HS-5 (cell line): ENCODE results near the gene TRIM16.
A peak's percentile ranks its signal among the peaks of the same experiment; 100 is the strongest.
"Not testable (repeated sequence)": the region's sequence is repeated elsewhere in the genome, so short reads cannot be mapped to it uniquely, and the experiment has no call there.

Source experiments
- DNase-seq: peaks from one replicate; pipeline ENCODE4 v3.0.0-alpha.2; 2012; ENCODE audit warnings: low read depth

Gene TRIM16

DNA sequence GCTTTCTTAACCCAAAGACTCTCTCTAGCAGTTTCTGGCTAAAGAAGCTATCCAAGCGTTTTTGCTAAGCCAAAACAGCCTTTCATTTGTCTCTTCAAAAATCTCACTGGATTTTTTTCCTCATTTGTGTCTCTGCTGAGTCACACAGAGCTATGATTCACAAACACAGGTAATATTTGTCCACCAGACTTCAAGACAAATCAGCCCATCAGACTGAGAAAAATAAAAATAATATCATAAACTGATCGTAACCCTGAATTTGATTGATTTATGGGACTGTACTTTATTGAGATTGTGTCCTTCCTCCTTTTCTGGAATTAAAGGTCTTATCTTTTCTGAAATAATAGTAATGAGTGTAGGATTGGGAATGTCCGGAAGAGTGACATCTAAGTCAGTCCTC, 25.8 kb downstream of the TRIM16 start:
- DNase-seq, result no peak

DNA sequence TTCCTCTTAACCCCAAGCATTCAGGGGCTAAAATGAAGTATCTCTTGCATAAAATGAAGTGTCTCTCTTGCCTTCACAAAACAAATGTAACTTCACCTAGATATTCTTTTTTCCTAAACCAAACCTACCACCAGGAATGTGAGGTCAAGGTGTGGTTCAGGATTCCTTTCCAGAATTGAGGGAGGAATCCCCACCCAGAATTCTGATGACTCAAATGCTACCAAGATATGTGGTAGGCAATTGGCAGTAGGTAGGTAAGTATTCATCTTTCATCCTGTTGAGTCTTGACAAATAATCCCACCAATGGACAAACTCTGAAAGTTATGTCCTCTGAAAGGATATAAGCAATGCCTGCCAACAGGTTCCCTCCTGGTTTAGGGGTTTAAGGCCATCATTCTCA, 26.2 kb downstream of the TRIM16 start:
- DNase-seq, result no peak

DNA sequence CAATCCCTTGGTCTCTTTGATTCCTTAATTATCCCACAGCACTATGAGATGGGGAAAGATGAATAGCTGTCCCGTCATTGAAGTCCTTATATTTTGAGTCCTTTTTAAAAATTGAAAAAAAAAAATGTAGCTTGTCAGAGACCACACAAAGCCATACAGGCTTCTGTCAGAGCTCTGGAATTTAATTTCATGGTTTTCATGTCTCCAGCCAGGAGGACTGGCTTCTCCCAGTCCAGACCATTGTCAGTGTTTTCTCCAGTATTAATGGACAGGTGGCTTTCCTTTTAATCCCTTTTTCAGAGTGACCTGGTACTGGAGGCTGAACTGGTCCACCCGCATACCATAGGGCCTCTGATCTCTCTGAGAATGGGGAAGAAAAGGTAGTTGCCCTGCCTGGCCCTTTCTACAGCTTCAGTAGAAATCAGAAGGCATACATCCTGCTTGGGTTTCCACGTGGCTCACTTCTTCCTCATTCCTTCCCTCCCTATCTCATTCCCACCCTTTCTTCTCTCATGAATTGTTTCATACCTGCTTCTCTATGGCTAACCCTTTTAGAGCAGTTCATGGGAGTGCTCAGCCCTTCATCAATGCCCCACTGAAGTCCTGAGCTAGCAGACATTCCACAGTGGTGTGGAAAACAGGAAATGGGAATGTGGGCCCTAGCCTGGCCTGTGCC, 29.1 kb downstream of the TRIM16 start:
- DNase-seq, result no peak

DNA sequence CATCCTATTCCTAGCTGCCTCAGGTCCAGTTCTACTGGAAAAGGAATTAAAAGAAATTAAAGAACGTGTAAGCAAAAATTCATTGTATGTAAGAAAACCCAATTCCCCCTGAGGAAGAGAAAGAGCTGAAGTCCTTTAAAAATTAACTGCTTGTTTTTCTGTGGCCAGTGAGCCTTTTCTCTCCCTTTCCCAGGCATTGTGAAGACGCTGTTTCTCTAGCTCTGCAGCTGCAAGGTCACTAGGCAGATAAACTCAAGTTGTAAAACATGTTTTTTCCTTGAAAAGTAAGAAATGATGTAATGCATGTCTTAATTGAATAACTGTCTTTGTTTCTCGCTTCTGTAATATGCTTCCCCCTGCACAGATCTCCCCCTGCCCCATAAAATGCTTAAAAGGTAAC, 29.7 kb downstream of the TRIM16 start:
- not testable (repeated sequence) for DNase-seq

DNA sequence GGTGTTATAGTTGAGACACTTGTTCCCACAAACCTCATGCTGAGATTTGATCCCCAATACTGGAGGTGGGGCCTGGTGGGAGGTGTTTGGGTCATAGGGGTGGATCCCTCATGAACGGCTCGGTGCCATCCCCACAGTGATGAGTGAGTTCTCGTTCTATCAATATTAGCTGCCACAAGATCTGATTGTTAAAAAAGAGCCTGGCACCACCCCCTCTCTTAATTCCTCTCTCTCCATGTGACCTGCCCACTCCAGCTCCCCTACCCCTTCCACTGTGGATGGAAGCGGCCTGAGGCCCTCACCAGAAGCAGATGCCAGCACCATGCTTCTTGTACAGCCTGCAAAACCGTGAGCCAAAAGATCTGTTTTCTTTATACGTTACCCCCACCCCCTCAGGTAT, 31.2 kb downstream of the TRIM16 start:
- DNase-seq, result no peak

DNA sequence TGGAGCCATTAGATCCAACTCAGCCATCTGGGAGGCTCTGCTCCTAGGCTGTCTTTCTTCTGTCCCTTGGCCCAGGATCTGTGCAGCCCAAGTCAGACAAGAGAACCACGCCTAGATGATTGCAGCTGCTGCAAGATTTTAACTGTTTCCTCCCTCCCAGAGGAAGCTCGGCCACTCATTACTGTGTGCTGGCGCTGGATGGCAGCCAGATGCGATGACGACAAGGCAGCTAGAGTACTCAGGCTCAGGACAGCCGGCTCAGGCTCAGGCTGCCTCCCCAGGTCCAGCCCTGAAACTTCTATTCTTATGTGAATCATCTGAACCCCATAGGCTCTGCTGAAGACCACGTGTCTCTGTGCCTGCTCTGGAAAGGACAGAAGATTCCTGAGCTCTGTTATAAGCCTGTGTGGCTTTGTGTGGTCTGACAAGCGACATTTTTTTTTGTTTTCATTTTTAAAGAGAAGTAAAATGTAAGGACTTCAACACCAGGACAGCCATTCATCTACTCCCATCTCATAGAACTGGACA, 32.5 kb downstream of the TRIM16 start:
- DNase-seq, result peak; percentile 96

DNA sequence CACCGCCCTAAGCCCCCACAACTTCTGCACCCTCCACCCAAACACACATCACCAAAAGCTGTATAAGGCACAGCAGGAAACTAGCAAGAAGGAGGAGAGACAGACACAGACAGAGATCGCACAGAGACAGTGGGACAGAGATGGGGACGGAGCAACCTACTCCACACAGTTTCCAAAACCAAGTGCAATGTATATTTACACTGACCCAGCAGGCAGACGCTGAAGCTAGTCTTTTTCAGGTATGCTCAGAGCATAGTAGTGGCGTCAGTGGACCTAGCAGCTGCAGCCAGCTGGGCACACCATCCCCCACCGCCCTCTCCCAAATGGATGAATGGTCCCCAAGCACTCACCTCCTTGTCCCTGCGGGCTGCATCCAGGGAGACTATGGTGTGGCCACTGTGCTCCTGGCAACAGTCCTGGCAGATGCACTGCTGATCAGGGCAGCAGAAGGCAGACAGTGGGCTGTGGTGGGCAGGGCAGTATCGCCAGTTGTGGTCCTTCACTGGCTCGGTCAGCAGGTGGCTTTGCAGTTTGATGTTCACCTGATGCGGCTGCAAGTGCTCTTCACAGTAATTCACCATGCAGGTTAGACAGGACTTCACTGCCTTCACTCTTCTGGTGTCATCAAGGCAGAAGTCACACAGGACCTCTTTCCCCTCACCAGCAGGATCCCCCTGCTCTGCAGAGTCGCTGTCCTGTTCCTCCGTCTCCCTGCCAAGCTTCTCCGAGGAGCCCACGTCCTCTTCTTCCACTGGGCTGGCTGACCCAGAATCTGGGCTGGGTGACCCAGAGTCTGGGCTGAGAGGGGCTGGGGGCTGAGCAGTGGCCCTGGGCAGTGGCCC, 33.1 kb downstream of the TRIM16 start:
- DNase-seq, result no peak

DNA sequence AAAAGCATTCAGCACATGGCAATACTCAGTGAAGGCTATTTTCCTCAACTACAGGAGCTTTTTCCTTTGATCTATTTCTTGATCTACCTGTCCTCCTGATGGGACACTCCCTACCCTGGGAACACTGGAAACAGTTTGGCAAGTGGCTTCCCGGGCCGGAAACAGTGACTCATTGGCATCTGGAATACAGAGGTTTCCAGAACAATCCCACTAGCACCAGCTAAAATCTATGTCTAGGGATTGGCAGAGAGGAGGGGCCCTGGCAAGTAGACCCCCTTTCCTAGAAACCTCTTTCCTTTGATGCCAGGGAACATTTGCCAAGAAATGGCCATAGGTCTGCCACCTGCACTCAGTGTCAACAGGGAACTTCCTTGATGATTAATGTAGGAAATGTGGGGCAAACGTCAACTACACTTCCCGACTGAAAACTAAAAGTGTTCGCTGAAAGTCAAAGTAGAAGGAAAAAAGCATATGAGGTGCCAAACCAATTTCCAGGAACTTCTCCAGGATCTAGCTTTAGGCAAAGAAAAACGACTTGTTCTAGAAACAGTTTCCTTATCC, 34.2 kb downstream of the TRIM16 start:
- no peak for DNase-seq

DNA sequence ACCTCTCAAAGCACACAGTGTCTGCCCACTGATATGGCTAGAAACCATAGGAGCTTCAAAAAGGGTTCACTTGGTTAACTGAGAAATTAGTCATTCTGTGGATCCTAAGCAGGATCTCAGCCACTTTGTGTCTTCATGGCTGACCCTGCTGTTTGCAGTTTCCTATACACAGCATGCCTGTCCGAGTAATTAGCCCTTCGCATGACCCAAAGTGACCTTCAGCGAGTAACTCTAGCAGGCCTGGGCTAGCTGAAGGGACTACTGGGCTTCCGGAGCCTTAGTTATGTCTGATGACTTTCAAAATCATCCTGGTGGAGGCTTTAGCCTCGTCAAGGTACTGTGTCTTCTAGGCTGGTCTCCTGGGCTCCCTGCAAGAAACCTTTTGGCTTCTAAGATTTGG, 35.7 kb downstream of the TRIM16 start:
- no peak for DNase-seq

DNA sequence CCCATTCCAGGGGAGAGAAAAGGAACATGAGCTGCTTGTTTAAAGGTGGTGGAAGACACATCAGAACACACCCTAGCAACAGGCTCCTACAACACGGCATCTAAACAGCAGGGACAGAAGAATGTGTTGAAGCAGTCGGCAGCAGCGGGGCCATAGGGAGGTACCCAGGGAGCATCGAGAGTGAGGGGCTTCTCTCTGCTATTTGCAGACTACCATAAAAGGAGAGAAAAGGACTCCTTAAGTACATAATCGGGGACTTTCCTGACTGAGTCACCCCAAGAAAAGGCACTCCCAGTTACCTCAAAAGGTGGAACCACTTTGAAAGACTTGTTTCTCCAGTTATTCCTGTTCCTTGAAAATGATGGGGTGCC, 38.2 kb downstream of the TRIM16 start:
- not testable (repeated sequence) for DNase-seq

DNA sequence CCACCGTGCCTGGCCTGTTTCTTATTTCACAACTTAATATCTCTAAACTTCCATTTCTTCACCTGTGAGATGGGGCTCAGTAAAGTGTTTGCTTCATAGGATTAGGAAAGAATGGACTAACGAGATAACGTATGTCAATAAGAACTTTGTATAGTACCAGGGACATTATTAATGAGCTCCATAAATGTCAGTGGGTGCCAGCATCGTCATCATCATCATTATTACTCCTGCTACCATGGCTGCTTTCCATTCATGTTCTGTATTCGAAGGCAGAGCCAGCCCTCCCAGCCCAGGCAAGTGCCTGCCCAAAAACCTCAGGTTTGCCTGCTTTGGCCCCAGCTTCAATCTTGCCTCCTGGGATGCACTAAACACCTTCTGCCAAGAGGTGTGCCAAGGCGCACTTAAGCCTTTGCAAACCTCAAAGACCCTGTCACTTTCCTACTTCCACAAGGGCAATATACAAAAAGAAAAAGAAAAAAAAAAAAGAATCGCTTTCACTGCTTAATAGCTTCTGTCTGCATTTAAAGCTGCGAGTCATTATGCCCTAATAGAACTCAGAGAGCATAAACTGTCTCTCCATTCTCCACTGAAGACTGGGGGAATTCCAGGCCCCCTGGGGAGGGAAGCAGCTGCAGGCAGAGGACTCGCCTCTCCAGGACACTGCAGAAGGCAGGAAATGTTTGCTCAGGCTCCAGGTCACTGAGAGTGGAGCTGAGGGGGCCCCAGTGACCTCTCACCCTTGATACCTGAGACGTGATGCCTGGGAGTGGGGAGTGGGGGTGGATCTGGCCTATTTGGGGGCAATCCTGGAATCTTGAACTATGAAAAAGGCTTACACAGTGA, 38.8 kb downstream of the TRIM16 start:
- DNase-seq, result not testable (repeated sequence)

DNA sequence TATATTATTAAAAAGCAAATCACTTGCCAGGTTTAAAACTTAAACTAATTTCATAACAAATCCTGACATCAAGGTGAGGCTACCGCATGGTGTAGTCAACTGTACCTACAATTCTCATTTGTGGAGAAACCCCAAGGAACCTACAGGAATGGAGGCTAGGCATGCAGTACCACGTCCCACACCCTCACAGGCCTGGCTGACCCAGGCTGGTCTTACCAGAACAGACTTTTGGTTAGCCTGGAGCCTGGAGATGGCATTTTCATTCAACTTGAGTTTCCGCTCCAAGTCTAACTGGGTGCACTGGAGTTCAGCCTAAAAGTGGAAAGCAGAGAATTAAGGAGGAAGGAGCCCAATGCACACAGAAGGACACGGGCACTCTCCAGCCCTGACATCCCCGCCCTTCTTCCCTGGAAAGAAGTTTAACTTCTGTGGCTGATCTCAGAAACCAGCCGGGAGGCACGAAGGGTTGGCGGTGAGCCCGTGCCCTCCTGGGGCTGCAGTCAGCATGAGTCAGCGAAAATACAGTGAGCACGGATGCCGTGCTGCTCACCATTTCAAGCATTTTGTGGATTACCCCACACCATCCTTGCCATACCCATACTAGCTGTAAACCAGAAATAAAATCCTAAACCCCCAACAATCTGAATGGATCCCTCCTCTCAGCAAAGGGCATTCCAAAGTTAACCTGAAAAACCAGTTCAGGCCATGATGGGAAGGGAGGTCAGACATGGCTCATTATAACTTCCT, 41.4 kb downstream of the TRIM16 start:
- not testable (repeated sequence) for DNase-seq

DNA sequence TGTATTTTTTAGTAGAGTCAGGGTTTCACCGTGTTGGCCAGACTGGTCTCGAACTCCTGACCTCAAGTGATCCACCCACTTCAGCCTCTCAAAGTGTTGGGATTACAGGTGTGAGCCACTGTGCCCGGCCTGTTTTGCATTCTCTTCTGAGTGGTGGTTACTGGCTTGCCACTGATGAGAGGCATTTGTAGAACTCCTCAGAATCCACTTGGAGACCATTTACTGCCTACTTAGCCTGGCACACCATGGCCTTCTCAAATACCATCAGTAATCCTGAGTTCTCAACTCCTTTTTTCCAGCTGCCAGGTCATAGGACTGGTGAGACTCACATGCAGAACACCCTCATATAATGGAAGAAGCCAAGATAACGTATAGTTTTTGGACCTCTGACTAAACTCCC, 42.1 kb downstream of the TRIM16 start:
- DNase-seq, result not testable (repeated sequence)

DNA sequence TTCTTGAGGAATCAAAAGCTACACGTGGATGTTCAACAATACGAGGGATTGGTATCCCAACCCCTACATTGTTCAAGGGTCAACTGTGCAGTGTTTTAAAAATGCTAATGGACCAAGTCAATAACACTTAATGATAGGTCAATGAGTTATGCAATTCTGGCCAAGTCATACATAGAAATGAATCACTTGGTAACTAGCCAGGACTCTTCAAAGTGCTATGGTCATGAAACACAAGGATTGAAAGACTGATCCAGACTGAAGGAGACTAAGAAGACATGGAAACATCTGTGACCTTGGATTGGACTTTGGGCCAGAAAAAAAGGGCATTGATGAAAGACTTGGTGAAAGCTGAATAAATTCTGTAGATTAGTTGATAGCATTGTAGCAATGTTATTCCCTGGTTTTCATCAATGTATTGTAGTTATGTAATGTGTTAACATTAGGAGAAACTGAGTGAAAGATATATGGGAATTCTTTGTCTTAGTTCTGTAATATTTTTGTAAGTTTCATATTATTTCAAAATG, 53.1 kb downstream of the TRIM16 start:
- DNase-seq, result not testable (repeated sequence)

DNA sequence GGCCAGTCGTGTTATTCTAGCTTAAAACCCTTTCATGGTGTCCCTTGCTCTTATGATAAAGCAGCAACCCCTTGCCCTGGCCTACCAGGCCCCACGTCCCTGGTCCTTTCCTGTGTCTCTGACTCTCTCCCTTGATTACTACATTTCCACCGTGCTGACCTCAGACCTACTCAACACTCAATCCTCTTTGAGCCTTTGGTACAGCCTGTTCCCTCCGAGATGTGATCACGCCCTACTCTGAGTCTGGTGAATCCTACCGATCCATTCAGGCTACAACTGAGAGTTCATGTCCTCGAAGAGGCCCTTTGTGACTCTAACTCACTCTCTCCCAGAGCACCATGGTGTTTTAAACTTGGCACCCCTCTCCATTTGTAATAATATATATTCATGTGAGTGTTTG, 54.1 kb downstream of the TRIM16 start:
- DNase-seq, result not testable (repeated sequence)

DNA sequence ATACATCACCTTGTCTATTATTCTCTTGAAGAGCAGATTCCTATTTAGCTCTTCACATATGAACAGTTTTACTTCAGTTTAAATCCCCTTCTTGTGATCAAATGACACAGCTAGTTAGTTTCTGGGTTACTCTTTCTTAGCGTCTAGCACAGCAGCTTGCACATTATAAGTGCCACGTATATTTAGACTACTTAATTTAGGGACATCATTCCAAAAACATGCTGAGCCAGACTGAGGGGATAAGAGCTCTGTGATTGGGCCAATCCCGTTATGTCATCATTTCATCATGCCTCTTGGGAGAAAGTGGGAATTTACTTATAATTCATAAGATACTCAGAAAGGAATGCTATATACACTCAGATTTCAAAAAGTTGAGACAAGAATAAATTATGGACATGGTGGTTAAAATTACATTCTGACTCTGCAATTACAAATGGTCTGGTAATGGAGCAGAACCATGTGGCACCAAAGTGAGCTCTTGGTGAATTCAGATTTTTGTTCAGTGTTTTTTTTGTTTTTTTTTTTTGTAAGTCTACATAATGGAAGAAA, 60.4 kb downstream of the TRIM16 start:
- not testable (repeated sequence) for DNase-seq

DNA sequence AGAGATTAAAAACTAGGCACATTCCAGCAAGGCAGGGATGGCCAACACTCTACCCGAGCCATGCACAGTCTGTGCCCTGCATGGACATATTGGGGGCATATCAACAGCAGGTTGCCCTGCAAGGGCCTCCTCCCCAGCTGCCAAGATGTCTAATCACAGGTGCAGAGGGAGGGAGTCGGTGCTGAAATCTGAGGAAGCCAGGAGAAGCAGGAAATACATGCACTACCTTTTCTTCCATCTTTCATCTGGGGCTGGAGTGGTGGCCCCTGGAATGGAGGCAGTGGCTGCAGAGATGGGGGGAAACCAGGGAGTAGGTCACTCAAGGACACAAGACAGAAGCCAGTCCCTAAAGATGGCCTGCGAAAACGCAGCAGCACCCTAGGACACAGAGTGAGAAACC, 60.9 kb downstream of the TRIM16 start:
- DNase-seq, result not testable (repeated sequence)

DNA sequence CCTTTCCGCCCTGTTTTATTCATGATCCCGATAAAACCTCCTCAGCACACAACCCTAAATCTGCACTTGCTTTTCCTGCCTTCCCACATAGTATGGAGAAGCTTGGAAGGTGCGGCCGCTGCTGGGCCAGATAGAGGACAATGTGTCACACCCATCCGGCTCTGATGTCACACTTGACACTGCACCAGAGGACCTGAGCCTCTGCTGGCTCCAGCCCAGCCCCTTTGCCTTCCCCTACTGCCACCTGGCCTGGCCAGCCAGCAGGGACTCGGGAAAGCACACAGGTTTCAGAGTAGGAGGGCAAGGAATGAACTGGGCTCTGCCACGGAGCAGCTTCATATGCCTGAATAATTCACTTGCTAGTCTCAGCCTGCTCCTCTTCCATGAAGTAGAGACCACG, 62.0 kb downstream of the TRIM16 start:
- not testable (repeated sequence) for DNase-seq

DNA sequence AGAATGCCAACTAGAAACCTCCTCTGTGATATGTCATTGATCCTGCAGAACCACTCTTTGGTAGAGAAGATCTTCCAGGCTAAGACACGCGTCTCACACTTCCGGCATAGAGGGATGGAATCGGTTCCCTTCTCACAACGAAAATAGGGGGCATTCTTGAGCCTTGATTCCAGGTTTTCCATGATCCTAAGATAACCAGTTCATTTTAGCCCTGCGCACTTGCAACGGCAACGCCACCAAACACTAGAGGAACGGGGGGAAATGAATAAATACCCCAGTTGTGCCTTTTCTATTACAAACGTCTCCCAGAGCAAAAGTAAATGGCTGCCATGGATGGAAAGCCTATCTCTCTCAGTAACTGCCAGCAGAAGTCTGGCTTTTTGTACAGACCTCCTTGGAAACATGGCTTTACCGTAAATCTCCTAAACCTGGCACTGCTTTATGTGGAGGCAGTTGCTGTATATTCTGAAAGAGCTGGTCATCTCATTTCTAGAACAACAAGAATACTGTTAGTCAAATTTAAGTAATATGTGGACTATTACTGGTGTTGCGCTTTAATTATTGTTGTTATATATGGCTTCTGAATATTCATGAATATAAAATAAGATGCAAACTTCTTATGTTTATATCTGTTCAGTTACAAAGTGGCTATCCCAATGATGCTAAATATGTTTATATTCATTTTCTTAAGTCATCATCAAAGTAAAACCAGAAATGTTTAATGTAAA, 64.6 kb downstream of the TRIM16 start, which contains the start of gene FBXW10B:
FBXW10B (minus strand) TSS at position 374 of the 728 bp plus-strand sequence; CDS start at position 182, 192 bp downstream.
- not testable (repeated sequence) for DNase-seq

DNA sequence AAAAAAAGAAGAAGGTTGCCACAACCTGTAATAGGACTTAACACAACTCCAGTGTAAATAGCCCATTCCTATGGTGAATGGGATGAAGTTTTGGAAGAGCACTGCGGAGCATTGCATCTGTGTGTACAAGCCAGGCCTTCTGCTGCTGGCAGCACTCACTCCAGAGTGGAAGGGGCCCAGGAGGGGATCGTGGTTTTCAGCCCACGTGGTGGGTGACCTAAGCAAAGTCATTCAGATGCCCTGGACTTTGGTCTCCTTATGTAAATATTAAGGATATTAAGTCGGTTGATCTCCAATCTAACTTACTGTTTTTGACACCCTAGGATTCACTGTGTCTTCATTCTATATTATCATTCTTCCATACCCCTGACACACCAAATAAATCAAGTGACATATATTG, 67.3 kb downstream of the TRIM16 start:
- not testable (repeated sequence) for DNase-seq
